HG03378 (cell line): ENCODE results near the gene ARHGAP24.
"Not testable (repeated sequence)": the region's sequence is repeated elsewhere in the genome, so short reads cannot be mapped to it uniquely, and the experiment has no call there.

ENCODE experiments used
- ATAC-seq: cut with Tn5 transposase; IDR thresholded peaks from one replicate; pipeline ENCODE4 v1.9.1; 2021; ENCODE audit warnings: mild to moderate bottlenecking, moderate library complexity; ENCODE audit not compliant: unreplicated experiment

ARHGAP24 gene

GRCh38 chr4:85939595-85939994, 464.6 kb downstream of the ARHGAP24 start:
- no peak for ATAC-seq

- no peak for ATAC-seq
These were observed 465.2 kb downstream of the ARHGAP24 start for GRCh38 chr4:85940151-85940550.

GRCh38 chr4:85942107-85942506, 467.2 kb downstream of the ARHGAP24 start:
- ATAC-seq = no peak

- ATAC-seq = no peak
These were observed 471.9 kb downstream of the ARHGAP24 start for GRCh38 chr4:85946821-85947220.

GRCh38 chr4:85951099-85951498, 476.1 kb downstream of the ARHGAP24 start:
- ATAC-seq = no peak

- ATAC-seq = no peak
These were observed 477.6 kb downstream of the ARHGAP24 start for GRCh38 chr4:85952528-85952927.

GRCh38 chr4:85952972-85953650, 478.2 kb downstream of the ARHGAP24 start:
- ATAC-seq = no peak

- no peak for ATAC-seq
These were observed 478.7 kb downstream of the ARHGAP24 start for GRCh38 chr4:85953651-85954018.

- ATAC-seq = no peak
These were observed 480.8 kb downstream of the ARHGAP24 start for GRCh38 chr4:85955620-85956292.

GRCh38 chr4:85956293-85956945, 481.5 kb downstream of the ARHGAP24 start:
- no peak for ATAC-seq

- ATAC-seq = no peak
These were observed 486.9 kb downstream of the ARHGAP24 start for GRCh38 chr4:85961887-85962286.

GRCh38 chr4:85963231-85963630, 488.3 kb downstream of the ARHGAP24 start:
- ATAC-seq = no peak

GRCh38 chr4:85964298-85964697, 489.3 kb downstream of the ARHGAP24 start:
- no peak for ATAC-seq

- not testable (repeated sequence) for ATAC-seq
These were observed 490.1 kb downstream of the ARHGAP24 start for GRCh38 chr4:85965017-85965416.

GRCh38 chr4:85965529-85965928, 490.6 kb downstream of the ARHGAP24 start:
- ATAC-seq = no peak

GRCh38 chr4:85966373-85966772, 491.4 kb downstream of the ARHGAP24 start:
- ATAC-seq = no peak

GRCh38 chr4:85967872-85968271, 492.9 kb downstream of the ARHGAP24 start:
- ATAC-seq = no peak

GRCh38 chr4:85968945-85969819, 494.2 kb downstream of the ARHGAP24 start:
- peak; percentile 81 for ATAC-seq

- no peak for ATAC-seq
These were observed 495.6 kb downstream of the ARHGAP24 start for GRCh38 chr4:85970535-85970934.

GRCh38 chr4:85979276-85979675, 504.3 kb downstream of the ARHGAP24 start:
- peak; percentile 84 for ATAC-seq

GRCh38 chr4:85986266-85986665, 511.3 kb downstream of the ARHGAP24 start:
- no peak for ATAC-seq
